ENCODE data around the gene CHD6. TPM values are rescaled to one million over a fixed set of nuclear protein-coding genes. Genes with fewer than 3 reads are reported as not detected.

The CHD6 gene
- total and polyA plus RNA-seq, 3 experiments from 2014 or later = 24.6 to 59.5 (median 25.3) TPM

- Mint-ChIP-seq H3K4me1 (peaks cover 0 to 4% (median 1%) of the 10 kb centered on the region in 3 donors), H3K27ac (no peak overlapping the region), H3K27me3 (peaks cover 8 to 26% of the 10 kb centered on the region in 2 donors), H3K36me3 (no peaks in the 10 kb centered on the region), H3K9me3 (no peaks in the 10 kb centered on the region), H3K4me3 (no peak overlapping the region)
- Histone ChIP-seq H3K27ac (ENCODE audit: low read depth, low read length) (no peak overlapping the region), H3K9me3 (ENCODE audit: low read length) (no peaks in the 10 kb centered on the region), H3K4me1 (ENCODE audit: insufficient read depth, low read length) (no peaks in the 10 kb centered on the region), H3K4me3 (ENCODE audit: low read length) (no peak overlapping the region), H3K27me3 (ENCODE audit: insufficient read depth, low read length, poor library complexity, severe bottlenecking) (peaks cover 3% of the 10 kb centered on the region), H3K36me3 (ENCODE audit: insufficient read depth, low read length) (no peaks in the 10 kb centered on the region)
- ChIA-PET CTCF (no interaction called here), POLR2A (interaction anchor here (0.9 kb wide), 1 partner anchor 61 kb away, joined by 3 read pairs; no protein-coding TSS in a partner anchor)
- DNase-seq = no peak
These were observed 13.6 kb upstream of the CHD6 start for GRCh38 chr20:41631826-41632225.

- Histone ChIP-seq H3K9me3 (ENCODE audit: low read length) (no peaks in the 10 kb centered on the region), H3K4me3 (ENCODE audit: low read length) (no peak overlapping the region), H3K36me3 (ENCODE audit: insufficient read depth, low read length) (no peaks in the 10 kb centered on the region), H3K27me3 (ENCODE audit: insufficient read depth, low read length, poor library complexity, severe bottlenecking) (peaks cover 3% of the 10 kb centered on the region), H3K27ac (ENCODE audit: low read depth, low read length) (no peak overlapping the region), H3K4me1 (ENCODE audit: insufficient read depth, low read length) (no peaks in the 10 kb centered on the region)
- DNase-seq = no peak
- H3K36me3 Mint-ChIP-seq = no peaks in the 10 kb centered on the region
- H3K4me3 Mint-ChIP-seq = no peak overlapping the region
- no peak overlapping the region for H3K27ac Mint-ChIP-seq
- POLR2A ChIA-PET = no interaction called here
- peaks cover 0 to 4% (median 1%) of the 10 kb centered on the region in 3 donors for H3K4me1 Mint-ChIP-seq
- CTCF ChIA-PET = no interaction called here
- H3K9me3 Mint-ChIP-seq = no peaks in the 10 kb centered on the region
- peaks cover 8 to 26% of the 10 kb centered on the region in 2 donors for H3K27me3 Mint-ChIP-seq
These were observed 12.7 kb upstream of the CHD6 start for GRCh38 chr20:41630846-41631245.

DNA sequence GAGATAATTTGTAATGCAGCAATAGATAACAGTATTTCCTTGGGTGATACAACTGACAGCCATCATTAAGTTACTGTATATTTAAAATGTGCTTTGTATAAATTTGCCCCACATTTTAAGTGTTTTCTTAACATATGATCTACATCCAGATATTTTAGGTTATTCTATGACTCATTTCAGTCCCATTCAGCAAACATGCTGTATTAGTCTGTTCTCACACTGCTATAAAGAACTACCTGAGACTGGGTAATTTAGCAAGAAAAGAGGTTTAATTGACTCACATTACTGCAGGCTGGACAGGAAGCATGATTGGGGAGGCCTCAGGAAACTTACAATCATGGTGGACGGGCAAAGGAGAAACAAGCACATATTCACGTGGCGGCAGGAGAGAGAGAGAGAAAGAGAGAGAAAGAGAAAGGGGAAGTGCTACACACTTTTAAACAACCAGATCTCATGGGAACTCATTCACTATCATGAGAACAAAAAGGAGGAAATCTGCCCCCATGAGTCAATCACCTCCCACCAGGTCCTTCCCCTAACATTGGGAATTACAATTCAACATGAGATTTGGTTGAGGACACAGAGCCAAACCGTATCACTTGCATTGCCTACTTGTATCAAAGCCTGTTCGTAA, 9.6 kb upstream of the CHD6 start:
- Mint-ChIP-seq H3K36me3 (no peaks in the 10 kb centered on the region), H3K9me3 (no peaks in the 10 kb centered on the region), H3K27me3 (peaks cover 8 to 14% of the 10 kb centered on the region in 2 donors), H3K4me3 (no peak overlapping the region), H3K4me1 (no peaks in the 10 kb centered on the region), H3K27ac (no peak overlapping the region)
- POLR2A ChIA-PET = no interaction called here
- Histone ChIP-seq H3K27me3 (ENCODE audit: insufficient read depth, low read length, poor library complexity, severe bottlenecking) (peaks cover 3% of the 10 kb centered on the region), H3K4me3 (ENCODE audit: low read length) (no peak overlapping the region), H3K36me3 (ENCODE audit: insufficient read depth, low read length) (no peaks in the 10 kb centered on the region), H3K9me3 (ENCODE audit: low read length) (no peaks in the 10 kb centered on the region), H3K4me1 (ENCODE audit: insufficient read depth, low read length) (no peaks in the 10 kb centered on the region), H3K27ac (ENCODE audit: low read depth, low read length) (no peak overlapping the region)
- CTCF ChIA-PET = no interaction called here
- no peak for DNase-seq

- Mint-ChIP-seq H3K9me3 (no peaks in the 10 kb centered on the region), H3K4me1 (no peaks in the 10 kb centered on the region), H3K4me3 (no peak overlapping the region), H3K27ac (no peak overlapping the region), H3K27me3 (peaks cover 4 to 13% of the 10 kb centered on the region in 2 donors), H3K36me3 (no peaks in the 10 kb centered on the region)
- POLR2A ChIA-PET = no interaction called here
- H3K4me3 ChIP-seq (ENCODE audit: low read length) = no peak overlapping the region
- no peak for DNase-seq
- H3K36me3 ChIP-seq (ENCODE audit: insufficient read depth, low read length) = no peaks in the 10 kb centered on the region
- peaks cover 3% of the 10 kb centered on the region for H3K27me3 ChIP-seq (ENCODE audit: insufficient read depth, low read length, poor library complexity, severe bottlenecking)
- H3K27ac ChIP-seq (ENCODE audit: low read depth, low read length) = no peak overlapping the region
- CTCF ChIA-PET = no interaction called here
- H3K9me3 ChIP-seq (ENCODE audit: low read length) = no peaks in the 10 kb centered on the region
- no peaks in the 10 kb centered on the region for H3K4me1 ChIP-seq (ENCODE audit: insufficient read depth, low read length)
These were observed 8.9 kb upstream of the CHD6 start for GRCh38 chr20:41627001-41627495.

DNA sequence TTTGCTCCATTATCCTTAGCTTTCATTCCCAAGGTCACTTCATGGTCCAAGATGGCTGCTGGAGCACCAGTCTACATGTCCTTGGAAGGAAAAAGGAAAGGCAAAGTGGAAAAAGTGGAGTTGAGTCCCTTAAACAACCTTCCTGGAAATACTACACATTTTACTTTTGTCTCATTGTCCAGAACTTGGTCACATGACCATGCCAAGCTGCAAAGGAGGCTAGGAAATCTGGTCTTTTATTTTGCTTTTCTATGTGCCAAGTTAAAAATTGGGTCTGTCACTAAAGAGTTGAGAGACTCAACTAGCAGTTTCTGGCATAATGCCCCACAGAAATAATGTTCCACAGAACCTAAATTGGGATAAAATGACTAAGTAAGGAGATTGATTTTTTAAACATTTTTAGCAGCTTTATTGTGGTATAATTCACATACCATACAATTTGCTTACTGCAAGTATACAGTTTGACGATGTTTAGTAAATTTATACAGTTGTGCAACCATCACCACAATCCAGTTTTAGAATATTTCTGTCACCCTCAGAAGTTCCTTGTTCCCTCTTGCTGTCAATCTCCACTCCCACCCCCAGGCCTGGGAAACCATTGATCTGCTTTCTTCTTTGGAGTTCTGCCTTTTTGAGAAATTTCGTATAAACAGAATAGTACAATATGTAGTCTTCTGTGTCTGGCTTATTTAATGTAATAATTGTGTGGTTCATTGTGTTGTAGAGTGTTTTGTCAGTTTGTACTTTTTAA, 5.6 kb upstream of the CHD6 start:
- Histone ChIP-seq H3K27me3 (ENCODE audit: insufficient read depth, low read length, poor library complexity, severe bottlenecking) (no peaks in the 10 kb centered on the region), H3K9me3 (ENCODE audit: low read length) (no peaks in the 10 kb centered on the region), H3K36me3 (ENCODE audit: insufficient read depth, low read length) (no peaks in the 10 kb centered on the region), H3K27ac (ENCODE audit: low read depth, low read length) (no peak overlapping the region), H3K4me3 (ENCODE audit: low read length) (no peak overlapping the region), H3K4me1 (ENCODE audit: insufficient read depth, low read length) (peaks cover 3% of the 10 kb centered on the region)
- no peak for DNase-seq
- ChIA-PET POLR2A (no interaction called here), CTCF (no interaction called here)
- Mint-ChIP-seq H3K4me3 (no peak overlapping the region), H3K27ac (no peak overlapping the region), H3K9me3 (no peaks in the 10 kb centered on the region), H3K4me1 (peaks cover 8 to 11% (median 10%) of the 10 kb centered on the region in 3 donors), H3K36me3 (no peaks in the 10 kb centered on the region), H3K27me3 (peaks cover 4 to 5% of the 10 kb centered on the region in 2 donors)

DNA sequence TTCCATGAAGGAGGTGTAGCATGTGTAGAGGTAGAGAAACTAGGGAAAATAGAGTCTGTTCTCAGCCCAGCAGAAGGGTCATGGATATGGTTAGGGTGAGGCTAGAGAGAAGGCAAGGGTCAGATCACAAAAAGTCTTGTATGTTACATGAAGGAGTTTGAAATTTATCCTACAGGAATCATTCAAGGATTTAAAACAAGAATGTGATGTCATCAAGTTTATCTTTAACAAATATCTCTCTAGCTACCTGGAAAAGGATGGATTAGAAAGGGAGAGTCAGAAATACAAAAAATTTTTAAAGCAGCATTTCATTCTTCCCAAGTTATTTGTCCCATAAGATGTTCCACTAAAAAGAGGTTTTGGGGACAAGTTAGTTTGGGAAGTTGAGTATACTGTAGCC, 4.4 kb upstream of the CHD6 start:
- POLR2A ChIA-PET = no interaction called here
- CTCF ChIA-PET = no interaction called here

GRCh38 chr20:41621971-41622370, 3.8 kb upstream of the CHD6 start:
- ChIA-PET POLR2A (no interaction called here), CTCF (no interaction called here)
- peaks cover 0 to 1% of the 10 kb centered on the region in 2 donors for H3K27me3 Mint-ChIP-seq

More for the DNA sequence above, 4.4 kb upstream of the CHD6 start:
- H3K36me3 ChIP-seq (ENCODE audit: insufficient read depth, low read length) = no peaks in the 10 kb centered on the region
- no peak overlapping the region for H3K4me3 Mint-ChIP-seq
- H3K4me1 Mint-ChIP-seq = peaks cover 8 to 11% (median 10%) of the 10 kb centered on the region in 3 donors
- H3K9me3 Mint-ChIP-seq = no peaks in the 10 kb centered on the region
- H3K36me3 Mint-ChIP-seq = peaks cover 0 to 3% (median 0%) of the 10 kb centered on the region in 3 donors
- H3K27me3 ChIP-seq (ENCODE audit: insufficient read depth, low read length, poor library complexity, severe bottlenecking) = no peaks in the 10 kb centered on the region
- H3K4me1 ChIP-seq (ENCODE audit: insufficient read depth, low read length) = peaks cover 4% of the 10 kb centered on the region
- no peak overlapping the region for H3K27ac ChIP-seq (ENCODE audit: low read depth, low read length)
- no peaks in the 10 kb centered on the region for H3K9me3 ChIP-seq (ENCODE audit: low read length)
- no peak for DNase-seq
- H3K27me3 Mint-ChIP-seq = peaks cover under 1% of the 10 kb centered on the region in 2 donors
- H3K4me3 ChIP-seq (ENCODE audit: low read length) = no peak overlapping the region
- no peak overlapping the region for H3K27ac Mint-ChIP-seq

DNA sequence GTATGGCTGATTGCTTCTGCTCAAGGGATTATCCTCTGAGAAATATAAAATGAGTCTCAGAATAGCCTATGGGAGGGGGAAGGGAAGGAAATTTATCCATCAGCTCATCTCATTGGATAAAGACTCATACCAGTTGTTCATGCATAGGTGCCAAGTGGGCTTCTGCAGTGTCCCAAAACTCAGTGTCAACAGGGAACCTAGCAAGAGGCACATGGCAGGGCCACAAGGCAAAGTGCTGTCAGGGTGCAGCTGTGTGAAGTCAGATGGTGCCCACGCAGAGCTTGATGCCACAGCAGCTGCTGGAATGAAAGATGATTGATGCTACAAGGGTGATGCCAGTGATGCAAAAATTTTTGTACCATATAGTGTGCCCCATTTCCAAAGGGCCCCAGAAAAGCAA, 3.2 kb upstream of the CHD6 start:
- peaks cover 12% of the 10 kb centered on the region for H3K4me1 ChIP-seq (ENCODE audit: insufficient read depth, low read length)
- POLR2A ChIA-PET = no interaction called here
- H3K27ac ChIP-seq (ENCODE audit: low read depth, low read length) = no peak overlapping the region
- H3K4me1 Mint-ChIP-seq = peaks cover 19 to 22% (median 21%) of the 10 kb centered on the region in 3 donors
- peaks cover 0 to 7% (median 0%) of the 10 kb centered on the region in 3 donors for H3K36me3 Mint-ChIP-seq
- peaks cover 0 to 1% of the 10 kb centered on the region in 2 donors for H3K27me3 Mint-ChIP-seq
- no peaks in the 10 kb centered on the region for H3K9me3 Mint-ChIP-seq
- H3K9me3 ChIP-seq (ENCODE audit: low read length) = no peaks in the 10 kb centered on the region
- no peaks in the 10 kb centered on the region for H3K27me3 ChIP-seq (ENCODE audit: insufficient read depth, low read length, poor library complexity, severe bottlenecking)
- CTCF ChIA-PET = no interaction called here
- no peak overlapping the region for H3K27ac Mint-ChIP-seq
- H3K4me3 ChIP-seq (ENCODE audit: low read length) = no peak overlapping the region
- peak overlapping the region in 1 of 7 donors; percentile 44 for H3K4me3 Mint-ChIP-seq
- no peak for DNase-seq
- H3K36me3 ChIP-seq (ENCODE audit: insufficient read depth, low read length) = no peaks in the 10 kb centered on the region

More at GRCh38 chr20:41621971-41622370, 3.8 kb upstream of the CHD6 start:
- DNase-seq = no peak
- H3K4me1 Mint-ChIP-seq = peaks cover 13 to 16% (median 16%) of the 10 kb centered on the region in 3 donors
- peak overlapping the region in 1 of 7 donors; percentile 44 for H3K4me3 Mint-ChIP-seq
- no peaks in the 10 kb centered on the region for H3K9me3 ChIP-seq (ENCODE audit: low read length)
- H3K27ac ChIP-seq (ENCODE audit: low read depth, low read length) = no peak overlapping the region
- no peaks in the 10 kb centered on the region for H3K36me3 ChIP-seq (ENCODE audit: insufficient read depth, low read length)
- peaks cover 6% of the 10 kb centered on the region for H3K4me1 ChIP-seq (ENCODE audit: insufficient read depth, low read length)
- no peaks in the 10 kb centered on the region for H3K27me3 ChIP-seq (ENCODE audit: insufficient read depth, low read length, poor library complexity, severe bottlenecking)
- H3K36me3 Mint-ChIP-seq = peaks cover 0 to 7% (median 0%) of the 10 kb centered on the region in 3 donors
- H3K9me3 Mint-ChIP-seq = no peaks in the 10 kb centered on the region
- no peak overlapping the region for H3K4me3 ChIP-seq (ENCODE audit: low read length)
- no peak overlapping the region for H3K27ac Mint-ChIP-seq
